Activated CD8-positive, alpha-beta T cell treated with anti-CD3 and anti-CD28 coated beads for 36 hours (primary cell): ENCODE results near the gene SCN4A. TPM values are rescaled to one million over a fixed set of nuclear protein-coding genes. Genes with fewer than 3 reads are reported as not detected.
"Not testable (repeated sequence)": the region's sequence is repeated elsewhere in the genome, so short reads cannot be mapped to it uniquely, and the experiment has no call there.

ENCODE experiments used
- ATAC-seq: fragments of 200-7000 bp; cut with Tn5 transposase; one replicate; pipeline ENCODE4 v1.10.0; 2021; ENCODE audit warnings: mild to moderate bottlenecking, moderate library complexity
- CTCF ChIA-PET: fragments of 350-600 bp; sonication (Branson Sonifier 250); formaldehyde crosslinking; loops from one replicate; lab custom pipeline; 2021; ENCODE audit warnings: antibody characterized with exemption; lab: Charles Lee
- POLR2A ChIA-PET: fragments of 350-600 bp; sonication (Branson Sonifier 250); formaldehyde crosslinking; loops from one replicate; lab custom pipeline; 2021; ENCODE audit warnings: antibody characterized with exemption; lab: Charles Lee
- DNase-seq: peaks from one replicate; pipeline ENCODE4 v3.0.0-alpha.2; 2020
- H3K27ac Mint-ChIP-seq: one replicate; pipeline ENCODE4 v1.8.0; 2021; ENCODE audit warnings: mild to moderate bottlenecking, mixed read lengths
- H3K27me3 Mint-ChIP-seq: one replicate; pipeline ENCODE4 v1.8.0; 2021; ENCODE audit warnings: mixed read lengths
- H3K36me3 Mint-ChIP-seq: one replicate; pipeline ENCODE4 v1.8.0; 2021; ENCODE audit warnings: low read depth, mixed read lengths
- H3K4me1 Mint-ChIP-seq: one replicate; pipeline ENCODE4 v1.8.0; 2021; ENCODE audit warnings: low read depth, mixed read lengths
- H3K4me3 Mint-ChIP-seq: one replicate; pipeline ENCODE4 v1.8.0; 2021; ENCODE audit warnings: mild to moderate bottlenecking, moderate library complexity, mixed read lengths
- H3K9me3 Mint-ChIP-seq: one replicate; pipeline ENCODE4 v1.8.0; 2021; ENCODE audit warnings: mixed read lengths
- intact Hi-C: fragments of 100-400 bp; cut with micrococcal nuclease; formaldehyde crosslinking; loops from one replicate; pipeline ENCODE4 v1.10.0; 2022
- total RNA-seq, 2 experiments: library from RNA; stranded (reverse); gene quantifications; one replicate each; pipeline ENCODE4 v1.2.3, GENCODE V29; 2021
- TF ChIP-seq, protein P1 (sequence below): fragments of 200-600 bp; IDR thresholded peaks from one replicate; pipeline ENCODE4 v1.8.0; 2022; ENCODE audit warnings: antibody characterized with exemption, mild to moderate bottlenecking

The SCN4A gene
- total RNA-seq, 2 experiments from 2014 or later = 0.20 to 0.23 TPM

DNA sequence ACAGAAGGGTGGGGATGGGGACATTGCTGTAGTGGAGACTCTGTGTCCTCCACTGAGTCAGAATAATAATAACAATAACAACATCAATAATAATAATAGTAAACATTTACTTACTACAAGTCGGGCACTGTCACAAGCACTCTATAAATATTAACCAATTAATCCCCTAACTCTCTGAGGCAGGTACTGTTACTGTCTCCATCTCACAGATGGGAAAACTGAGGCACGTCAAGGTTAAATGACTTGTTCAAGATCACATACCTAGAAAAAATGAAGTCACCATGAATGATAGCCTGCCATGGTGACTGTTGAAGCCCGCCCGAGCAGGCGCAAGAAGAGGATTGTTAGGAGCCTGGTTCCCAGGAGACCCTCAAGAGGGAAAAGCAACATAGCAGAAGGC lies 35.6 kb upstream of the SCN4A start:
- CTCF ChIA-PET = no interaction called here
- H3K4me1 Mint-ChIP-seq = peaks cover 50% of the 10 kb centered on the region

GRCh38 chr17:64007838-64008282 lies 35.1 kb upstream of the SCN4A start:
- TF ChIP-seq, protein P1, sequence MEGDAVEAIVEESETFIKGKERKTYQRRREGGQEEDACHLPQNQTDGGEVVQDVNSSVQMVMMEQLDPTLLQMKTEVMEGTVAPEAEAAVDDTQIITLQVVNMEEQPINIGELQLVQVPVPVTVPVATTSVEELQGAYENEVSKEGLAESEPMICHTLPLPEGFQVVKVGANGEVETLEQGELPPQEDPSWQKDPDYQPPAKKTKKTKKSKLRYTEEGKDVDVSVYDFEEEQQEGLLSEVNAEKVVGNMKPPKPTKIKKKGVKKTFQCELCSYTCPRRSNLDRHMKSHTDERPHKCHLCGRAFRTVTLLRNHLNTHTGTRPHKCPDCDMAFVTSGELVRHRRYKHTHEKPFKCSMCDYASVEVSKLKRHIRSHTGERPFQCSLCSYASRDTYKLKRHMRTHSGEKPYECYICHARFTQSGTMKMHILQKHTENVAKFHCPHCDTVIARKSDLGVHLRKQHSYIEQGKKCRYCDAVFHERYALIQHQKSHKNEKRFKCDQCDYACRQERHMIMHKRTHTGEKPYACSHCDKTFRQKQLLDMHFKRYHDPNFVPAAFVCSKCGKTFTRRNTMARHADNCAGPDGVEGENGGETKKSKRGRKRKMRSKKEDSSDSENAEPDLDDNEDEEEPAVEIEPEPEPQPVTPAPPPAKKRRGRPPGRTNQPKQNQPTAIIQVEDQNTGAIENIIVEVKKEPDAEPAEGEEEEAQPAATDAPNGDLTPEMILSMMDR = no peak
- H3K4me3 Mint-ChIP-seq = no peak overlapping the region
- H3K27me3 Mint-ChIP-seq = no peaks in the 10 kb centered on the region
- intact Hi-C loops = no loop called here
- peaks cover 47% of the 10 kb centered on the region for H3K4me1 Mint-ChIP-seq
- POLR2A ChIA-PET = interaction anchor here (0.7 to 1.0 kb wide), 2 partner anchors 13 to 126 kb away, joined by 3 read pairs; partner anchors contain the start of gene ICAM2
- peaks cover 31% of the 10 kb centered on the region for H3K36me3 Mint-ChIP-seq
- no peaks in the 10 kb centered on the region for H3K9me3 Mint-ChIP-seq
- DNase-seq (no peak), ATAC-seq (no peak)
- CTCF ChIA-PET = interaction anchor here (1.1 to 1.2 kb wide), 2 partner anchors 21 to 61 kb away, joined by 3 to 4 read pairs; no protein-coding TSS in a partner anchor
- H3K27ac Mint-ChIP-seq = peak overlapping the region; percentile 17

More for the DNA sequence above, 35.6 kb upstream of the SCN4A start:
- Mint-ChIP-seq H3K9me3 (no peaks in the 10 kb centered on the region), H3K27me3 (no peaks in the 10 kb centered on the region), H3K4me3 (no peak overlapping the region), H3K27ac (peak overlapping the region; percentile 25), H3K36me3 (peaks cover 31% of the 10 kb centered on the region)
- ATAC-seq = no peak
- intact Hi-C loops = no loop called here
- DNase-seq = no peak
- POLR2A ChIA-PET = interaction anchor here (0.7 kb wide), 1 partner anchor 125 kb away, joined by 3 read pairs; no protein-coding TSS in a partner anchor
- TF ChIP-seq, protein P1 = no peak

GRCh38 chr17:64007089-64007837 lies 34.5 kb upstream of the SCN4A start:
- H3K4me1 Mint-ChIP-seq = peaks cover 47% of the 10 kb centered on the region
- H3K4me3 Mint-ChIP-seq, H3K27me3 Mint-ChIP-seq, H3K9me3 Mint-ChIP-seq, intact Hi-C loops, DNase-seq, ATAC-seq: not testable (repeated sequence)
- ChIA-PET POLR2A (interaction anchor here (0.8 to 1.0 kb wide), 3 partner anchors 13 to 145 kb away, joined by 3 read pairs; partner anchors contain the start of gene ICAM2), CTCF (interaction anchor here (1.1 to 2.1 kb wide), 4 partner anchors 17 to 61 kb away, joined by 3 to 8 read pairs (median 4); no protein-coding TSS in a partner anchor)
- H3K36me3 Mint-ChIP-seq = peaks cover 28% of the 10 kb centered on the region
- H3K27ac Mint-ChIP-seq = peak overlapping the region; percentile 17

- CTCF ChIA-PET = interaction anchor here (0.8 to 2.1 kb wide), 8 partner anchors 11 to 127 kb away, joined by 3 to 9 read pairs (median 4); no protein-coding TSS in a partner anchor
- Mint-ChIP-seq H3K4me3 (no peak overlapping the region), H3K36me3 (peaks cover 23% of the 10 kb centered on the region), H3K4me1 (peaks cover 43% of the 10 kb centered on the region), H3K9me3 (no peaks in the 10 kb centered on the region), H3K27me3 (no peaks in the 10 kb centered on the region), H3K27ac (peak overlapping the region; percentile 13)
- intact Hi-C loops = no loop called here
- POLR2A ChIA-PET = interaction anchor here (0.8 to 2.5 kb wide), 3 partner anchors 13 to 145 kb away, joined by 3 to 8 read pairs (median 3); partner anchors contain the start of gene ICAM2
- DNase-seq (no peak), ATAC-seq (no peak)
- TF ChIP-seq, protein P1 = no peak
Measured at GRCh38 chr17:64006361-64007088, 33.8 kb upstream of the SCN4A start.

GRCh38 chr17:64005734-64006167 lies 33.0 kb upstream of the SCN4A start:
- POLR2A ChIA-PET = interaction anchor here (1.0 to 2.5 kb wide), 2 partner anchors 14 to 141 kb away, joined by 3 to 8 read pairs; partner anchors contain the start of gene ICAM2
- H3K36me3 Mint-ChIP-seq = peaks cover 19% of the 10 kb centered on the region
- no peaks in the 10 kb centered on the region for H3K9me3 Mint-ChIP-seq
- peaks cover 35% of the 10 kb centered on the region for H3K4me1 Mint-ChIP-seq
- H3K4me3 Mint-ChIP-seq = no peak overlapping the region
- peak overlapping the region; percentile 72 for H3K27ac Mint-ChIP-seq
- DNase-seq (no peak), ATAC-seq (no peak)
- CTCF ChIA-PET = interaction anchor here (0.8 to 2.1 kb wide), 7 partner anchors 11 to 128 kb away, joined by 4 to 9 read pairs (median 5); no protein-coding TSS in a partner anchor
- TF ChIP-seq, protein P1 = no peak
- intact Hi-C loops = no loop called here
- H3K27me3 Mint-ChIP-seq = no peaks in the 10 kb centered on the region
